Activated CD4-positive, alpha-beta T cell treated with anti-CD3 and anti-CD28 coated beads, Interleukin-10, Interleukin-2, amounts not matched to agents 100 ng/mL and 50 ng/mL, durations not matched to agents 16 hours and 8 hours (primary cell): ENCODE results near the gene CFAP119.
A peak's percentile ranks its signal among the peaks of the same experiment; 100 is the strongest.

Experiments
- DNase-seq: peaks from one replicate; pipeline ENCODE4 v3.0.0-alpha.2; 2020

CFAP119 gene

DNA sequence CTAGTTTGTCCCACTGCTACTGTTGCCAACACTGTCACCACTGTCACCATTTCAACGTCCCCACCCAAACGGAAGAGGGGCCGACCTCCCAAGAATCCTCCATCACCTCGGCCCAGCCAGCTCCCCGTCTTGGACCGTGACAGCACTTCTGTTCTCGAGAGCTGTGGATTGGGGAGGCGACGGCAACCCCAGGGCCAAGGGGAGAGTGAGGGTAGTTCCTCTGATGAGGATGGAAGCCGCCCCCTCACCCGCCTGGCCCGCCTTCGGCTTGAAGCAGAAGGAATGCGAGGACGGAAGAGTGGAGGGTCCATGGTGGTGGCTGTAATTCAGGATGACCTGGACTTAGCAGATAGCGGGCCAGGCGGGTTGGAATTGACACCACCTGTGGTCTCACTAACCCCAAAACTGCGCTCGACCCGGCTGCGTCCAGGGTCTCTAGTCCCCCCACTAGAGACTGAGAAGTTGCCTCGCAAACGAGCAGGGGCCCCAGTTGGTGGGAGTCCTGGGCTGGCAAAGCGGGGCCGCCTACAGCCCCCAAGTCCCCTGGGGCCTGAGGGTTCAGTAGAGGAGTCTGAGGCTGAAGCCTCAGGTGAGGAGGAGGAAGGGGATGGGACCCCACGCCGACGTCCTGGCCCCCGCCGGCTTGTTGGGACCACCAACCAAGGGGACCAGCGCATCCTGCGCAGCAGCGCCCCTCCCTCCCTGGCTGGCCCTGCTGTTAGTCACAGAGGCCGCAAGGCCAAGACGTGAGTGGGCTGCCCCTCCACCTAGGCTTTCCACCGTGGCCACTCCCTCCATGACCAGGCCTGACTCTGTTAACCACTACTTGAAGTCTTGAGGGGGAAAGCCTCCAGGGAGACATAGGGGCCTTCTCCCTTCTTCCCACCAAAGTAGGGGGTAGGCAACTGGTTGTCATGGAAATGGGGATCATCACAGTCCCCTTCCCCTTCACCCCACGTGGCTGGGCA is 22.6 kb downstream of the CFAP119 start:
- no peak for DNase-seq

DNA sequence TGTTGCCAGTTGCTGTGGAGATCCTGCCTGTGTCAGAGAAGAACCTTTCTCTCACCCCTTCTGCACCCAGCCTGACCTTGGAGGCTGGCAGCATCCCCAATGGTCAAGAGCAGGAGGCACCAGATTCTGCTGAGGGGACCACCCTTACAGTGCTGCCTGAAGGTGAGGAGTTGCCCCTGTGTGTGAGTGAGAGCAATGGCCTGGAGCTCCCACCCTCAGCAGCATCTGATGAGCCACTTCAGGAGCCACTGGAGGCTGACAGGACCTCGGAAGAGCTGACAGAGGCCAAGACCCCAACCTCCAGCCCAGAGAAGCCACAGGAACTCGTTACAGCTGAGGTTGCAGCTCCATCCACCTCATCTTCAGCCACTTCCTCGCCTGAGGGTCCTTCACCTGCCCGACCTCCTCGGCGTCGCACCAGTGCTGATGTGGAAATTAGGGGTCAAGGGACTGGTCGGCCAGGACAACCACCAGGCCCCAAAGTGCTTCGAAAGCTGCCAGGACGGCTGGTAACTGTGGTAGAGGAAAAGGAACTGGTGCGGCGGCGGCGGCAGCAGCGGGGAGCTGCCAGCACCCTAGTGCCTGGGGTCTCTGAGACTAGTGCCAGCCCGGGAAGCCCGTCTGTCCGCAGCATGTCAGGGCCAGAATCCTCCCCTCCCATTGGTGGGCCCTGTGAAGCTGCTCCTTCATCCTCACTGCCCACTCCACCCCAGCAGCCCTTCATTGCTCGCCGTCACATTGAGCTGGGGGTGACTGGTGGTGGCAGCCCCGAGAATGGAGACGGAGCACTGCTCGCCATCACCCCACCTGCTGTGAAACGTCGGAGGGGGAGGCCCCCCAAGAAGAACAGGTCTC is 23.8 kb downstream of the CFAP119 start:
- no peak for DNase-seq

DNA sequence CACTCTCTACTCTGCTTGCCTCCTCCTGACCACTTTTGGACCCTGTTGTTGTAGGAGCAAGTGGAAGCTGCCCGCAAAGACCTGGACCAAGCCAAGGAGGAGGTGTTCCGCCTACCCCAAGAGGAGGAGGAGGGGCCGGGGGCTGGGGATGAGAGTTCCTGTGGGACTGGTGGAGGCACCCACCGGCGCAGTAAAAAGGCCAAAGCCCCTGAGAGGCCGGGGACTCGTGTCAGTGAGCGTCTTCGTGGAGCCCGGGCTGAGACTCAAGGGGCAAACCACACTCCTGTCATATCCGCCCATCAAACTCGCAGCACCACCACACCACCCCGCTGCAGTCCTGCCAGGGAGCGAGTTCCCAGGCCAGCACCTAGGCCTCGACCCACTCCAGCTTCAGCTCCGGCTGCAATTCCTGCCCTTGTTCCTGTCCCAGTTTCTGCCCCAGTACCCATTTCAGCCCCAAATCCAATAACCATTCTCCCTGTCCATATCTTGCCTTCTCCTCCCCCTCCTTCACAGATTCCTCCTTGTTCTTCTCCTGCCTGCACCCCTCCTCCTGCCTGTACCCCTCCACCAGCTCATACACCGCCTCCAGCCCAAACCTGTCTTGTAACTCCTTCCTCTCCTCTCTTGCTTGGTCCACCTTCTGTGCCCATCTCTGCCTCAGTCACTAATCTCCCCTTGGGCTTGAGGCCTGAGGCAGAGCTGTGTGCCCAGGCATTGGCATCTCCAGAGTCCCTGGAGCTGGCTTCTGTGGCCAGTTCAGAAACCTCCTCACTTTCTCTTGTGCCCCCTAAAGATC is 24.7 kb downstream of the CFAP119 start:
- no peak for DNase-seq

DNA sequence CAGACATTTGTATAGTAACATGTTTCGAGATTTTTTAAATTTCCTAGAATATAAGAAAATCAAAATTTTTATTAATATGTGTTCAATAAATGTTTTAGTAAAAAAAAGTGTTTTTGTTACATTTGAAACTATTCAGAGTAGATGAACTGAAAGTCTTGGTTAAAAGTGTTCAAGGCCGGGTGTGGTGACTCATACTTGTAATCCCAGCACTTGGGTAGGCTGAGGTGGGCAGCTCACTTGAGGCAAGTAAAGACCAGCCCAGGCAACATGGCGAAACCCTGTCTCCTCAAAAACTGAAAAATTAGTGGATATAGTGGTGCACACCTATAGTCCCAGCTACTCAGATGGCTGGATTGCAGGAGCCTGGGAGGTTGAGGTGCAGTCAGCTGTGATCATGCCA is 30.5 kb downstream of the CFAP119 start:
- DNase-seq = peak; percentile 28

DNA sequence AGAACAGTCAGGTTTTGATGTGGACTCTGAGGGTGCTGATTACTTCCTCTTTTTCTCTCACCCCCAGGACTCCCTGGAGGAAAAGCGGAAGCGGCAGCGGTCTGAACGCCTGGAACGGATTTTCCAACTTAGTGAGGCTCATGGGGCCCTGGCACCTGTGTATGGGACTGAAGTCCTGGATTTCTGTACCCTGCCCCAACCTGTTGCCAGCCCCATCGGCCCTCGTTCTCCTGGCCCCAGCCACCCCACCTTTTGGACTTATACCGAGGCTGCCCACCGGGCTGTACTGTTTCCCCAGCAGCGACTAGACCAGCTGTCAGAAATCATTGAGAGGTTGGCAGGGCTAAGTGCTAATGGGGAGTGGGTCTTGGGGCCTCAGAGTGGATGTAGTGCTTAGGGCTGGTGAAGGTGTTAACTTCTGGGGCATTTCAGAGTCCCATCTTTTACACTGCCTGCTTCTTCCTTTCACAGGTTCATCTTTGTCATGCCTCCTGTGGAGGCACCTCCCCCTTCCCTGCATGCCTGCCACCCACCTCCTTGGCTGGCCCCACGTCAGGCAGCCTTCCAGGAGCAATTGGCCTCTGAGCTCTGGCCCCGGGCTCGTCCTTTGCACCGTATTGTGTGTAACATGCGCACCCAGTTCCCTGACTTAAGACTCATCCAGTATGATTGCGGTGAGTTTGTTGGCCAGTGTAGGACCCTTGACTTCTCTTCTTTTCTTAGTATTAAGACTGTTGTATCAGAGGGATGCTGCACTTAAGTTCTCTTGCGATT is 32.8 kb downstream of the CFAP119 start:
- DNase-seq = no peak

DNA sequence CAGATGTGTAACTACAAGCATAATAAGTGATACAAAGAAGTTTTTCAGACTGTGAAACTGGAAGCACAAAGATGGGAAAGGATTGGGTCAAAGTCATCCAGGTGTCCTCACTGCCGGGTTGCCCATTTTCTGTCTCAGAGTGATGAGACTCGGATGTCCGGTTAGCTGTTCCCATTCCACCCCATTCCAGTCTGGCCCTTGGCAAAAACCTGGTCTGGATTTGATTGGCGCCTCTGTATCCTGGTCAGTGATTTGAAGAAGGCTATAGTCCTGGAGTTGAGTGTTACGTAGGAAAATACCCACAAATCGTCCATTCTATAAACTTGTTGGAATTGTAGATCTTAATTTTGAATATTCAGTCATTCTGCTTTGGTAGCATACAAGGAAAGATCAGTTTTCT is 33.5 kb downstream of the CFAP119 start:
- no peak for DNase-seq

DNA sequence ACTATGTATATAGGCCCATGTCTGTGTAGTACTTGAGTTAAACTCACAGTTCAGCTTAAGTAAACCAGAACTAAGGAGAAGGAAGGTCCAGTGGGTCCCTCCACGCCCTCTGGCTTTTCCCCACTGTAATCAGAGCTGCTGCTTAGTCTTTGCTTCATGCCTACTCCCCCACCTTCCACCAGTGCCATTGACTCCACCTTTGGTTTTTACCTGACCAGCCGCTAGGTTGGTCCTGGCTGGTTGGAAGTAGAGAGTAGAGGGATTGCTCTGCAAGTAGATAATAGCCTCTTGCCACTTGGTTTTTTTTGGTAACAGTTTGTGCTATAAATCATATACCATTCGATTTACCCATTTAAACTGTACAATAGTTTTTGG is 36.5 kb downstream of the CFAP119 start:
- DNase-seq = no peak

DNA sequence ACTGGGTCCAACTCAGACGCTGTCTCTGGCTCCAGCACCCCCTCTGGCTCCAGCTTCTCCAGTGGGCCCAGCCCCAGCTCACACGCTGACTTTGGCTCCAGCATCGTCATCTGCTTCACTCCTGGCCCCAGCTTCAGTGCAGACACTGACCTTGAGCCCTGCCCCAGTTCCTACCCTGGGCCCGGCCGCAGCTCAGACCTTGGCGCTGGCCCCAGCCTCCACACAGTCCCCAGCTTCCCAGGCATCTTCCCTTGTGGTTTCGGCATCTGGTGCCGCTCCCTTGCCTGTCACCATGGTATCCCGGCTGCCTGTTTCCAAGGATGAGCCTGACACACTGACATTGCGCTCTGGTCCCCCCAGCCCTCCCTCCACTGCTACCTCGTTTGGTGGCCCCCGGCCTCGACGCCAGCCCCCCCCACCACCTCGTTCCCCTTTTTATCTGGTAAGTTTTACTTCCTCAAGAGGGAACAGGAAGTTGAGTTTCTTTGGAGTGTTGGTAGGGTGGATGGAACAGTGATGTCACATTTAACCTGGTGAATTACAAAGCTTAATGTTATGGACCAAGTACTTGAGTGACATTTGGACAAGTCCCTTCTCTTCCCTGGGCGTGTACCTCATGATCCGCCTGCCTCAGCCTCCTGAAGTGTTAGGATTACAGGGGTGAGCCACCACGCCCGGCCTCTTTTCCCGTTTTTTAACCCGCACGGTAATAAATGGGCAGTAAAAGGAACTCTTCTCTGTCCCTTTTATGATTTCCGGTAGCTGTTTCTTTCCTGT is 37.0 kb downstream of the CFAP119 start:
- DNase-seq = no peak

DNA sequence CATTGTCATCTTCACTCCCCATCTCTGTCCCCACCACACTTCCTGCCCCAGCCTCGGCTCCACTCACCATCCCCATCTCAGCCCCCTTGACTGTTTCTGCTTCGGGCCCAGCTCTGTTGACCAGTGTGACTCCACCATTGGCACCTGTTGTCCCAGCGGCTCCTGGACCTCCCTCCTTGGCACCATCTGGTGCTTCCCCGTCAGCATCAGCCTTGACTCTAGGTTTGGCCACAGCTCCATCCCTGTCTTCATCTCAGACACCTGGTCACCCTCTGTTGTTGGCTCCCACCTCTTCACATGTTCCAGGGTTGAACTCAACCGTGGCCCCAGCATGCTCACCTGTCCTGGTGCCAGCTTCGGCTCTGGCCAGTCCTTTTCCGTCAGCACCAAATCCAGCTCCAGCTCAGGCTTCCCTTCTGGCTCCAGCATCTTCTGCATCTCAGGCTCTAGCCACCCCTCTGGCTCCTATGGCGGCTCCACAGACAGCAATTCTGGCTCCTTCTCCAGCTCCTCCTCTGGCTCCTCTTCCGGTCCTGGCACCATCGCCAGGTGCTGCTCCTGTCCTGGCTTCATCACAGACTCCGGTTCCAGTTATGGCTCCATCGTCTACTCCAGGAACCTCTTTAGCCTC is 38.0 kb downstream of the CFAP119 start:
- DNase-seq = no peak

DNA sequence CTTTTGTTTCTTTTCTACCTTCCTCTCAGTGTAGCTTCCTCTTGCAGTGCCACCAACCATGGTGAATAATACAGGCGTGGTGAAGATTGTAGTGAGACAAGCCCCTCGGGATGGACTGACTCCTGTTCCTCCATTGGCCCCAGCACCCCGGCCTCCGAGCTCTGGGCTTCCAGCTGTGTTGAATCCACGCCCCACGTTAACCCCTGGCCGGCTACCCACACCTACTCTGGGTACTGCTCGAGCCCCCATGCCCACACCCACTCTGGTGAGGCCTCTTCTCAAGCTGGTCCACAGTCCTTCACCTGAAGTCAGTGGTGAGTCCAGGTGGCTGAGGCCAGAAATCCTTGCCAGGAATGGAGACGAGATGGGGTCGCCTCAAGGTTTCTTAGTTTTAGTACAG is 38.9 kb downstream of the CFAP119 start:
- no peak for DNase-seq

DNA sequence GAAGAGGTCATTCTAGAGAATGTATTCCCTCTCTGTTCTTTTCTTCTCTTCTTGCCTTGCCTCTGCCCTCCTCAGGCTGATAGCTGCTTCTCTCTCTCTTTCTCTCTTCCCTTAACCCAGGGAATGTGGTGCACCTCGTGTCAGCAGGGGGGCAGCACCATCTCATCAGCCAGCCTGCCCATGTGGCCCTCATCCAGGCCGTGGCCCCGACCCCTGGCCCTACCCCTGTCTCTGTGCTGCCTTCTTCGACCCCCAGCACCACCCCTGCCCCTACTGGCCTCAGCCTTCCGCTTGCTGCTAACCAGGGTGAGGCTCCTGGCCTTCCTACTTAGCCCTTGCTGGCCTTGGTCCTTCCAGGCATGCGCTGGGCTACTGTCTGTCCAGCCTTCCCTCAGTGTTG is 39.4 kb downstream of the CFAP119 start:
- DNase-seq = no peak

DNA sequence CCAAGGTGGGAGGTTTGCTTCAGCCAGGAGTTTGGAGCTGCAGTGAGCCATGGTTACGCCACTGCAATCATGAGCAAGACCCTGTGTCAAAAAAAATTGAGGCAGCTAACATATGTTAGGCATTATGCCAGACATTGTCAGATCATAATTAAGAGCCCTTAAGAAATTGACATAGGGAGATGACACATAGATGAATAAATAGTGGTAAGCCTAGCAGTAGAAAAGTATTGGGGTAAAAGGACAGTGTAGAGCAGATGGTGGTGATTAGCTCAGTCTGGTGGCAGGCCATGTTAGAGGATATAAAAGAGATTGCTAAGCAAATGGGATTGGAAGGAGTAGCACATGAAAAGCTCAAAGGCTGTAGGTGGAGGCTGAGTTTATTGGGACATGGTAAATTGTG is 40.3 kb downstream of the CFAP119 start:
- DNase-seq = no peak

DNA sequence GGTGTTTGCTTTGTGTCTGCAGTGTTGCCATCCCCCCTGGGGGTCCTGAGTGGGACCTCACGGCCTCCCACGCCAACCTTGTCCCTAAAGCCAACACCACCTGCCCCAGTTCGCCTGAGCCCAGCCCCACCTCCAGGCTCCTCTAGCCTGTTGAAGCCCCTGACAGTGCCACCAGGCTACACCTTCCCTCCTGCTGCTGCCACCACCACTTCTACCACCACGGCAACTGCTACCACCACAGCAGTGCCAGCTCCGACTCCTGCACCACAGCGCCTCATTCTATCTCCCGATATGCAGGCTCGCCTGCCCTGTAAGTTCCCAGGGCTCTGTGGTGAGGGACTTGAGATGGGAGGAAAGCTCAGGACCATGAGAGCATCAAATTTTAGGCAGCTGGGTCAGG is 40.7 kb downstream of the CFAP119 start:
- no peak for DNase-seq

DNA sequence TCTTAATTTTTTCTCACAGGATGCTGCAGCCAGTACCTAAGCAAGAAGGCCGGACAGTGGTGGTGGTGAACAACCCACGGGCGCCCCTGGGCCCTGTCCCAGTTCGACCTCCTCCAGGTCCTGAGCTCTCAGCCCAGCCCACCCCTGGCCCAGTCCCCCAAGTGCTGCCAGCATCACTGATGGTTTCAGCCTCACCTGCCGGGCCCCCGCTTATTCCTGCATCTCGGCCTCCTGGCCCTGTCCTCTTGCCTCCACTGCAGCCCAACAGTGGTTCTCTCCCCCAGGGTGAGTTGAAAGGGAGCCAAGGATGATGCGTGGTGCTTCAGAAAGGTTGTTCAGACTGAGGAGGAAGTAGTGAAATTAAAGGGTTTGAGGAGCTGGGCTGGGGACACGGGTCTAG is 41.2 kb downstream of the CFAP119 start:
- no peak for DNase-seq

DNA sequence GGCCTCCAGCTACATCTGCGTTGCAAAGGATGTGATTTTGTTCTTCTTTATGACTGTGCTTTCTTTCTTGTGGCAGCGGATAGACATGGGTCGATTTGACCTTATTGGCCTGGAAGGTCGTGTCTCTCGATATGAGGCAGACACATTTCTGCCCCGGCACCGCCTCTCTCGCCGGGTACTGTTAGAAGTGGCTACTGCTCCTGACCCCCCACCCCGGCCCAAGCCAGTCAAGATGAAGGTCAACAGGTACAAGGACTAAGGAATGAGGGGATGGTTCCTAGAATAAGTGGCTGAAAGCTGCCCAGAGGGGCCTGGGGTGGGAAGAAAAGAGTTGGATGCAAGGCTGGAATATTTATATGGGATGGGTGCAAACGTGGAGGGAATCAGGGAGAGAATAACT is 41.8 kb downstream of the CFAP119 start:
- no peak for DNase-seq

DNA sequence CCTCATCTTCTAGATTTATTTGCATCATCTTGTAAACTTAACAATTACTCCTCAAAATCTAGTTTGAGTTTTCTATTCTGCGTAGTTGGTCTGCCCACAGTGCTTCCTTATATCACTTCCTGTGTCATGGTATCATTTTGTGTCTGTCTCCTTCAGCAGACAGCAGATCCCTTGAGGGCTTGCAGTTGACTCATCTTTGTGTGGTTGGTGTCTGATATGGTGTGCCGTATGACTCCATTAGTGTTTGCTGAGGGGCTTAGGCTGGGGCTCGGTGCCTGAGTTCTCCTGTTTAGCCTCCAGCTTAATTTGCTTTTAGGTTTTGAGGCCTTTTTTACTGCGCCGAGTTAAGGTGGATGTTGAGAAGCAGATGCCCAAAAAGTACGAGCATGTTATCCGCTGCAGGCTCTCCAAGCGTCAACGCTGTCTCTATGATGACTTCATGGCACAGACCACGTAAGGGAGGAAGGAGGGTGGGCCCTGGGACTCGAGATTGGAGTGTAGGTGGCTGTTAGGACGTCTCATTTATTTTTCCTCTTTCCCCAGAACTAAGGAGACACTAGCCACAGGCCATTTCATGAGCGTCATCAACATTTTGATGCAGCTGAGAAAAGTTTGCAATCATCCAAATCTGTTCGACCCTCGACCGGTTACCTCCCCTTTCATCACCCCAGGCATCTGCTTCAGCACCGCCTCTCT is 46.0 kb downstream of the CFAP119 start:
- peak; percentile 83 for DNase-seq

DNA sequence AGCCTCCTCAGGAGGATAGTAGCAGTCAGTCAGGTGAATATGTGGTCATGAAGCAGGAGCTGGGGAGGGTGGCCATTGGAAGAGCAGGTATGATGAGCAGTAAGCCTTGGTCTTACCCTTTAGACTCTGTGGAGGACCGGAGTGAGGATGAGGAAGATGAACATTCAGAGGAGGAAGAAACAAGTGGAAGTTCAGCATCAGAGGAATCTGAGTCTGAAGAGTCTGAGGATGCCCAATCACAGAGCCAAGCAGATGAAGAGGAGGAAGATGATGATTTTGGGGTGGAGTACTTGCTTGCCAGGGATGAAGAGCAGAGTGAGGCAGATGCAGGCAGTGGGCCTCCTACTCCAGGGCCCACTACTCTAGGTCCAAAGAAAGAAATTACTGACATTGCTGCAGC is 50.1 kb downstream of the CFAP119 start:
- no peak for DNase-seq

DNA sequence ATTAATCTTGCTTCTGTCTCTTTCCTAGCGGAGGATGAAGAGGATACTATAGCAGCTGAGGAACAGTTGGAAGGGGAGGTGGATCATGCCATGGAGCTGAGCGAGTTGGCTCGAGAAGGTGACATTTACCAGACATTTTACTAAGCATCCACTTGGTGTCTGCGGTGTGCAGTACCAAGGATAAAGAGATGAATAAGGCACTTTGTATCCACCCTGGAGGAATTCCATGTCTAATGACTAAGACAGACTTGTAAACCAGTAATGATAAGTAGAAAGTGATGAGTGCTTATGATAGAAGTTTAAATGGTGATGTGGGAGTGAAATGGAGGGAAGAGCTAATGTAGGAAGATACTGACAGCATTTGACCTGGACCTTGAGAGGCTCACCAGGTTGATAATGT is 50.9 kb downstream of the CFAP119 start:
- DNase-seq = no peak
